GM12878 (cell line): ENCODE data around the gene GPR158.

Source experiments
- BRCA1 ChIP-seq: IDR thresholded peaks from 2 replicates; pipeline ENCODE4 v1.6.1; 2011; ENCODE audit warnings: low read depth, low read length, improper control_type of control experiment
- CBFB ChIP-seq: IDR thresholded peaks from 2 replicates; pipeline ENCODE4 v1.6.1; 2016; ENCODE audit warnings: antibody characterized with exemption, low read depth
- CEBPB ChIP-seq, 2 experiments: fragments of 150-350 bp in 1 of 2; IDR thresholded peaks; 2 replicates each; pipeline ENCODE4 v1.6.1; 2012 to 2014; ENCODE audit warnings: low read depth in 2 of 2, low read length in 2 of 2, borderline replicate concordance in 1 of 2, inconsistent platforms in 1 of 2
- CTCF ChIP-seq, 3 experiments: IDR thresholded peaks in 2 of 3; conservative IDR thresholded peaks in 1 of 3; 2 replicates each; pipeline ENCODE4 v1.5.1; 2011; ENCODE audit warnings: low read depth in 3 of 3, low read length in 3 of 3, mild to moderate bottlenecking in 3 of 3, control low read depth in 2 of 3, moderate library complexity in 2 of 3, inconsistent platforms in 1 of 3, mixed read lengths in 1 of 3; ENCODE audit not compliant: control insufficient read depth in 2 of 3, insufficient read depth in 1 of 3; ENCODE audit errors: extremely low read depth in 1 of 3
- EP300 ChIP-seq, 2 experiments: fragments of 150-350 bp in 1 of 2; IDR thresholded peaks; 2 replicates each; pipeline ENCODE4 v1.6.1; 2011 to 2012; ENCODE audit warnings: low read depth in 2 of 2, low read length in 2 of 2, borderline replicate concordance in 1 of 2, improper control_type of control experiment in 1 of 2, inconsistent platforms in 1 of 2; ENCODE audit not compliant: control insufficient read depth in 1 of 2
- GABPA ChIP-seq: IDR thresholded peaks from 2 replicates; pipeline ENCODE4 v1.6.1; 2014; ENCODE audit warnings: antibody characterized with exemption, low read depth, mild to moderate bottlenecking, inconsistent platforms
- LARP7 ChIP-seq: fragments of 450-650 bp; IDR thresholded peaks from 2 replicates; pipeline ENCODE4 v1.6.1; 2017; ENCODE audit warnings: mild to moderate bottlenecking
- POLR2AphosphoS5 ChIP-seq: IDR thresholded peaks from 2 replicates; pipeline ENCODE4 v1.6.1; 2011; ENCODE audit warnings: mild to moderate bottlenecking, low read length, inconsistent platforms
- PRDM15 ChIP-seq: fragments of 450-650 bp; formaldehyde crosslinking; IDR thresholded peaks from 2 replicates; pipeline ENCODE4 v1.4.0; 2020; ENCODE audit warnings: mild to moderate bottlenecking, moderate library complexity
- RAD21 ChIP-seq: IDR thresholded peaks from 2 replicates; pipeline ENCODE4 v1.6.1; 2011; ENCODE audit warnings: mild to moderate bottlenecking, low read depth, low read length, moderate library complexity; ENCODE audit not compliant: insufficient read depth
- SRF ChIP-seq, 2 experiments: IDR thresholded peaks; 2 replicates each; pipeline ENCODE4 v1.6.1; 2011; ENCODE audit warnings: low read depth in 2 of 2, low read length in 2 of 2, mild to moderate bottlenecking in 1 of 2, moderate library complexity in 1 of 2
- STAT3 ChIP-seq: IDR thresholded peaks from 2 replicates; pipeline ENCODE4 v1.6.1; 2011; ENCODE audit warnings: low read depth, low read length, improper control_type of control experiment

DNA sequence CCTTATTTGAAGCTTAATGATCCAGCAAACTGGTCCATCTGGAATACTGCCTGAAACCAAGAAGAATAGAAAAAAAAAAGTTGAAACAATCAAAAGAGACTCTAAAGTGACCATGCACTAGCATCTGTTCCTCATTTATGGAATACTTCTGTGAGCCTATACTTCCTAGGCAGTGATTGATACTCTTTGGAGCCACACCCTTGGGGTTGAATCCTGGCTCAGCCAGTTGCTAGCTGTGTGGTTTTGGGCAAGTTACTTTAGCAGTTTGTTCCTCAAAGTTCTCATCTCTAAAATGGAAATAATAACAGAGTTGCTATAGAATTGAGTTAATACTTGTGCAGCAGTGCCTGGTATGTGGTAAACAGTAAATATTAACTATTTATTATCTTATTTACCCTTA is 208.9 kb downstream of the GPR158 start:
- no peak for TF ChIP-seq LARP7
- TF ChIP-seq RAD21: no peak
- no peak for TF ChIP-seq CTCF (IDR thresholded peaks at IDR 0.05 in 2 of 3, conservative IDR thresholded peaks at IDR 0.05 in 1 of 3; ENCODE audit: control insufficient read depth in 2 of 3, extremely low read depth in 1 of 3, insufficient read depth in 1 of 3, low read depth in 3 of 3, low read length in 3 of 3)
- TF ChIP-seq GABPA: no peak
- no peak for TF ChIP-seq PRDM15
- TF ChIP-seq POLR2AphosphoS5: no peak
- TF ChIP-seq CEBPB (IDR thresholded peaks at IDR 0.05; ENCODE audit: borderline replicate concordance in 1 of 2, low read depth in 2 of 2, low read length in 2 of 2): no peak
- no peak for TF ChIP-seq BRCA1
- TF ChIP-seq CBFB: no peak
- no peak for TF ChIP-seq SRF (IDR thresholded peaks at IDR 0.05; ENCODE audit: low read depth in 2 of 2, low read length in 2 of 2)
- TF ChIP-seq EP300 (IDR thresholded peaks at IDR 0.05; ENCODE audit: borderline replicate concordance in 1 of 2, control insufficient read depth in 1 of 2, low read depth in 2 of 2, low read length in 2 of 2): no peak
- no peak for TF ChIP-seq STAT3
